K562 (cell line): ENCODE data around the gene ST6GALNAC6.

Source experiments
- HCFC1 ChIP-seq: IDR thresholded peaks from 2 replicates; pipeline ENCODE4 v1.6.1; 2012; ENCODE audit warnings: low read depth, low read length, improper control_type of control experiment
- SMAD4 ChIP-seq: fragments of 250-450 bp; sonication (Bioruptor Pico); conservative IDR thresholded peaks from 2 replicates; pipeline ENCODE4 v1.8.0; 2021; ENCODE audit warnings: inconsistent platforms, mild to moderate bottlenecking, moderate library complexity
- TF ChIP-seq, protein P1 (sequence below), 3 experiments: fragments of 200-800 bp in 1 of 3; sonication (Bioruptor generic) in 1 of 3; sonication (generic) in 1 of 3; formaldehyde crosslinking in 1 of 3; IDR thresholded peaks; 2 replicates each; pipeline versions ENCODE4 v1.6.1 to v1.8.0; 2016 to 2022; ENCODE audit warnings: mild to moderate bottlenecking in 2 of 3, missing compliant biosample characterization in 2 of 3, missing genetic modification characterization in 2 of 3, missing genetic modification reagents in 1 of 3

DNA sequence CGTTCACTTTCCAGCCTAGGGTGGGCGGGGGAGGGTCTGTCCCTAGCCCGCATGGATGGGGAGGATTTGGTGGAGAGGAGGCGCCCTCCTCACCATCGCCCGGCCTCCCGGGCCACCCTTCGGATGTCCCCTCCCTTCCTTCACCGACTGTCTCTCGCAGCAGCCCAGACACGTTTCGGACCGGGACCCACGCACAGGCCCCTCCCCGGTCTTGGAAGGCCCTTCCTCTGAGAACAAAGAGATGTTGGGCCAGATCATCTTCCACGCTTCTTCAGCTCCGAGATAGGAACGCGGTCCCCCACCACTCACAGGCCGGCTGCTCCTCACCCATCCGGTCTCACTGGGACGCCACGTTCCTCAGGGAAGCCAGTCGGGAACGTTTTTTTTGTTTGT is 38.9 kb upstream of the ST6GALNAC6 start:
- TF ChIP-seq, protein P1, sequence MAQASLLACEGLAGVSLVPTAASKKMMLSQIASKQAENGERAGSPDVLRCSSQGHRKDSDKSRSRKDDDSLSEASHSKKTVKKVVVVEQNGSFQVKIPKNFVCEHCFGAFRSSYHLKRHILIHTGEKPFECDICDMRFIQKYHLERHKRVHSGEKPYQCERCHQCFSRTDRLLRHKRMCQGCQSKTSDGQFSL (CRISPR knock-in tag; IDR thresholded peaks at IDR 0.05): no peak
- TF ChIP-seq, protein P1 (tag; IDR thresholded peaks at IDR 0.05): no peak
- TF ChIP-seq SMAD4 (CRISPR knock-in tag) (no peak), HCFC1 (no peak)
